HCT116 (cell line): ENCODE data around the gene UNC5C.

ENCODE experiments used
- ATF3 ChIP-seq: IDR thresholded peaks from 2 replicates; pipeline ENCODE4 v1.6.1; 2012
- EGR1 ChIP-seq: IDR thresholded peaks from 2 replicates; pipeline ENCODE4 v1.6.1; 2012; ENCODE audit warnings: low read depth
- EZH2 ChIP-seq: fragments of 200-600 bp; sonication (generic); IDR thresholded peaks from 2 replicates; pipeline ENCODE4 v1.6.1; 2017; ENCODE audit warnings: antibody characterized with exemption, mixed run types
- POLR2A ChIP-seq: IDR thresholded peaks from 2 replicates; pipeline ENCODE4 v1.7.0; 2011; ENCODE audit warnings: borderline replicate concordance; ENCODE audit not compliant: insufficient read depth, insufficient read length; ENCODE audit errors: extremely low read depth
- POLR2AphosphoS5 ChIP-seq: IDR thresholded peaks from 2 replicates; pipeline ENCODE4 v1.6.1; 2011; ENCODE audit warnings: mild to moderate bottlenecking, low read depth, low read length, moderate library complexity
- TF ChIP-seq, protein P1 (sequence below), 3 experiments: fragments of 200-600 bp in 1 of 3; sonication (generic) in 1 of 3; IDR thresholded peaks in 2 of 3; conservative IDR thresholded peaks in 1 of 3; 2 replicates each; pipeline ENCODE4 v1.5.1; 2012 to 2017; ENCODE audit warnings: low read depth in 2 of 3, low read length in 2 of 3, antibody characterized with exemption in 1 of 3, borderline replicate concordance in 1 of 3, control low read depth in 1 of 3, mild to moderate bottlenecking in 1 of 3, mixed read lengths in 1 of 3, mixed run types in 1 of 3, moderate library complexity in 1 of 3; ENCODE audit not compliant: insufficient read depth in 1 of 3

DNA sequence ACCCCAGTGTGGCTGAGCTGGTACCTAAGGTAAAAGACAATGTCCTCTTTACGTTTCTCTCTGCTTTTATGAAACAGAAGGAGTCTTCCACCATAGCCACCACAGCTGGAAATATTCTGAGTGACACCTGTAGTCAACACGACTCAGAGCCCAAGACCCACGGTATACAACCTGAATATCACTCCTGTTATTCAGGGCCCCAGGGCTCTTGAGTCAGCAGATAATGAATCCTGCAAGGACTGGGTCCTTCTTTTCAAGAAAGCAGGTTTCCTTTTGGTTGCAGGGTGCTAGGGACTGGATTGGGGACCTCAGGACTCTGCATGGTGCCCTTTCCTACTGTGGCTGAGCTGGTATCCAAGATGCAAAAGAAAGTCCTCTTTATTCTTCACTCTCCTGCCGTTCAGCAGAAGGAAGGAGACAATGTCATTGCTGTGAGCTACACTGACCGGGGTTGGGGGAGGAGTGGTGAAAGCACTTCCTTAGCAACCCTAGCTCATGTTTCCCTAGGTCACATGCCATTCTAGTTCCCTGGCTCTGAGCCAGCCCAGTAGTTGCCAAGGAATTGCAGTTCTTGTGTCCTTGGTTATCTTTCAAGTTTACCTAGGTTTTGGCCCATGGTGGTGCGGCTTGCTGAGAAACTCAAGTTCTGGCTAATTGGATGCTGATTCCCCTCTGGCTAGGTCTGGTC is 23.7 kb upstream of the UNC5C start:
- TF ChIP-seq, protein P1, sequence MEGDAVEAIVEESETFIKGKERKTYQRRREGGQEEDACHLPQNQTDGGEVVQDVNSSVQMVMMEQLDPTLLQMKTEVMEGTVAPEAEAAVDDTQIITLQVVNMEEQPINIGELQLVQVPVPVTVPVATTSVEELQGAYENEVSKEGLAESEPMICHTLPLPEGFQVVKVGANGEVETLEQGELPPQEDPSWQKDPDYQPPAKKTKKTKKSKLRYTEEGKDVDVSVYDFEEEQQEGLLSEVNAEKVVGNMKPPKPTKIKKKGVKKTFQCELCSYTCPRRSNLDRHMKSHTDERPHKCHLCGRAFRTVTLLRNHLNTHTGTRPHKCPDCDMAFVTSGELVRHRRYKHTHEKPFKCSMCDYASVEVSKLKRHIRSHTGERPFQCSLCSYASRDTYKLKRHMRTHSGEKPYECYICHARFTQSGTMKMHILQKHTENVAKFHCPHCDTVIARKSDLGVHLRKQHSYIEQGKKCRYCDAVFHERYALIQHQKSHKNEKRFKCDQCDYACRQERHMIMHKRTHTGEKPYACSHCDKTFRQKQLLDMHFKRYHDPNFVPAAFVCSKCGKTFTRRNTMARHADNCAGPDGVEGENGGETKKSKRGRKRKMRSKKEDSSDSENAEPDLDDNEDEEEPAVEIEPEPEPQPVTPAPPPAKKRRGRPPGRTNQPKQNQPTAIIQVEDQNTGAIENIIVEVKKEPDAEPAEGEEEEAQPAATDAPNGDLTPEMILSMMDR (IDR thresholded peaks at IDR 0.05 in 2 of 3, conservative IDR thresholded peaks at IDR 0.05 in 1 of 3; ENCODE audit: borderline replicate concordance in 1 of 3, insufficient read depth in 1 of 3, low read depth in 2 of 3, low read length in 2 of 3) = no peak
- TF ChIP-seq POLR2AphosphoS5 (no peak), POLR2A (no peak), EZH2 (no peak), EGR1 (no peak), ATF3 (no peak)
